NCI-H1694 (cell line): ENCODE data around the gene HSPG2.
A peak's percentile ranks its signal among the peaks of the same experiment; 100 is the strongest.

Source experiments
- DNase-seq: peaks from one replicate; lab custom pipeline; 2025; lab: John Stamatoyannopoulos, UW

The HSPG2 gene

DNA sequence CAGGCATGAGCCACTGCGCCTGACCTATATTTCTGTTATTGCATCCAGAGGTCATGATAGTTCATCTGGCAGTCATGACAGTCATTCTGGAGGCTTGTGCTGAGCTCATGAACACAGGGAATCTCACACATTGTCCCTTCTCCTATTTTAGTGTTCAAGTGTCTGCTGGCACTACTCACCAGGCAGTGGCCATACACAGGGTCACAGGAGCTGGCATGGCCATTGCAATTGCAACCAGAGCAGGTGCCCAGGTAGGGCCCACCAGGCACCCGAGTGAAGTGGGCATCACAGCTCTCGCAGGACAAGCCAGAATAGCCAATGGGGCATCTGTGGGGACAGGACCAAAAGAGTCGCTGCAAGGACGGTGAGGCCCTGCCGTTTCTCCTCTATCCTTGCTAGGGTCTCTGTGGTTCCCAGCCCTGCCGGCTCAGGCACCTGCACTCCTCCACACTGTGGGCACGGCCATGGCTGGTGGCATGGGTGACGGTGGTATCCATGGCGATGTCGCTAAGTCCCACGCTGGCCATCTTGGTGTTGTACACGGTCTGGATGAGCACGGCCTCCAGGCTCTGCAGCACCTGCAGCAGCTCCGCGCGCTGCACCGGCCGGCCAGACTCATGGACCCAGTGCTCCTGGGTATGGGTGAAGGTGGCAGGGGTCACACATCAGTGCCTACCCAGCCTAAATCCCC, 57.0 kb downstream of the HSPG2 start:
- no peak for DNase-seq

DNA sequence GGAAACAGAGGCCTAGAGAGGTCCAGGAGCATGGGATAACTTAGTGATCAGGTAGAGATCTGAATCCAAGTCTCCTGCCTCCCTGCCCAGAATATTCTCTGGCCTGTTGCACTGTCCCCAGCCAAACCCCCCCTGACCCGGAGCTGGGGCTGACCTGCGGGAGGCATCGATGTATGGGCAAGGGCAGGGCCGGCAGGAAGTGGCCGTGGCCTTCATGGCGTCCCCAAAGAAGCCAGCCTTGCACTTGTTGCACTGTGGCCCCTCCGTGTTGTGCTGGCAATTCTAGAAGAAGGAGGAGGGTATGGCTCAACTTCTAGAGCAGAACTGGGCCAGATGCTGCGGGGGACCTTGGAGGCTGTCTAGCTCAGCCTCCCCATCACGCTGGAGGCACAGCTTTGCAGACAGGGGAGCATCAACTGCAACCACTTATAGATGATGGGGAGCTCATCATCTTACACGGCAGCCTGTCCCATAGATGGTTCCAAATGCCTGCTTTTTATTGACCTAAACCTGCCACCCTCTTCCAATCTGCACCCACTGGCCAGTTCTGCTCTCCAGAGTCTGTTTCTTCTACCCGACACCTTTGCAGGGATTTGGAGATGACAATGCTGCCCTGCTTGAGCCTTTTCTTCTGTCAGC, 58.2 kb downstream of the HSPG2 start:
- no peak for DNase-seq

DNA sequence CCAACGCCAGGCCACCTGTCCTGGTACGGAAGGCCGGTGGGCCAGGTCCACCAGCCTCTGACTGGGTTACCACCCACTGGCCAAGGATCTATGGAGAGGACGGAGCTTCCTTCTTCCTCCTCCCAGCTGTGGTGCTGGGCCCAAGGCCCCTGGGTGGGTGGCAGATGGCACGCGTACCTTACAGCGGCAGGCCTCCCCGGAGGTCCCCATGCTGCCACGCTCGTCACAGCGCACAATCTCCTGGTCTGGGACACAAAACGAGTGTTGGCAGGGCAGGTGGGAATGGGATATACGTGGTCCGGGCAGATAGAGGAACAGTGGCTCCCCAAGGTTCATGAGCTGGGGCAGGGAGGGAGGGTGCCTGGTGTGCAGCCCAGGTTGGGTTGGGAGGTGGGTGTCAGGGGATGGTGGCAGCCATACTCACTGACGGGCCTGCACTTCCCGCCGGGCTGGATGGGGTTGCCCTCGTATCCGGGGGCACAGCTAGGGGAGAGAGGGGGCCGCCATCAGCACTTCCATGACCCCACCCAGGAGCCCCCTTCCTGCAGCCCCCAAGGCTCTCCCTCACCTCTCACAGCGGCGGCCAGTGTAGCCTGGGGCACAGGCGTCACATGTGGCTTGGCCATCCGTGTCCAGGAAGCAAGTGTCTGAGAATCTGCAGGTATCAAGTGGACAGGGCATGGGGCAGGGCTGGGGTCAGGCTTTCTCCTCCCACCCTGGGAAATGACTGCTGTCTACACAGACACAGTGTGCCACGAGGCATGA, 58.9 kb downstream of the HSPG2 start:
- DNase-seq: no peak

DNA sequence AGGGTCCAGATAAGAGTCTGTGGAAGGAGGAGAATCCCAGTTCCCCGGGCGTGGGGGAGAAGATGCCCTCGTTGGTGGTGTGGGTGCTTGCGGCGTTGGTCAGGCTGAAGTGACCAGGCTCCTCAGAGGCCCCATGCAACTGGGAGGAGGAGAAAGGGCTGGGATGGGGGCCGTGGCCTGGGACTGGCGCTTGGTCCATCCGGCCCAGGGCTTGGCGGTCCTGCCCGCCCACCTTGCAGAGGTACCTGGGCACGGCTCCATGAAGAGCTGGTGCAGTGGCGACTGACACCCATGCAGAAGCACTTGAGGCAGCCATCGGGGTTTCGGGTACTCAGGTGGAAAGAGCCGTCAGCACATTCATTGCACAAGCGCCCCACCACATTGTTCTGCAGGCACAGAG, 60.8 kb downstream of the HSPG2 start:
- DNase-seq: no peak

DNA sequence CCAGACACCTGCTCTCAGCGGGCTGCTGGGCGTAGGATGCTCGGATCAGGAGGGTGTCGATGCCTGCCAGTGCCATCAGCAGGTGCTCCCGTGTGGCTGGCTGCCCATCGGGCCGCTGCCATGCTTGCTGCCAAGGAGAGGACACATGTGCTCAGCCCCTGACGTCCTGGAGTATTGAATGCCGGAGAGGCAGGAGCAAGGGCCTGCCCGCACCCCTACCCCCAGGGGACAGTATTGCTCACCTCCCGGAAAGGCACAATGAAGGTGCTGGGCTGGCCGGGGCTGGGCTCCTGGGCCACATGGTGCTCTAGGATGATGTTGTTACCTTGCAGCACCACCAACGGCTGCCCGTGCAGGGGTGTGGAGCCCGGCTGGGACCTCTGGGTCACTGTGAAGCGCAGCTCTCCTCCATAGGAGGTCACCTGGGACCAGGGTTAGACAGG, 61.5 kb downstream of the HSPG2 start:
- DNase-seq: no peak

DNA sequence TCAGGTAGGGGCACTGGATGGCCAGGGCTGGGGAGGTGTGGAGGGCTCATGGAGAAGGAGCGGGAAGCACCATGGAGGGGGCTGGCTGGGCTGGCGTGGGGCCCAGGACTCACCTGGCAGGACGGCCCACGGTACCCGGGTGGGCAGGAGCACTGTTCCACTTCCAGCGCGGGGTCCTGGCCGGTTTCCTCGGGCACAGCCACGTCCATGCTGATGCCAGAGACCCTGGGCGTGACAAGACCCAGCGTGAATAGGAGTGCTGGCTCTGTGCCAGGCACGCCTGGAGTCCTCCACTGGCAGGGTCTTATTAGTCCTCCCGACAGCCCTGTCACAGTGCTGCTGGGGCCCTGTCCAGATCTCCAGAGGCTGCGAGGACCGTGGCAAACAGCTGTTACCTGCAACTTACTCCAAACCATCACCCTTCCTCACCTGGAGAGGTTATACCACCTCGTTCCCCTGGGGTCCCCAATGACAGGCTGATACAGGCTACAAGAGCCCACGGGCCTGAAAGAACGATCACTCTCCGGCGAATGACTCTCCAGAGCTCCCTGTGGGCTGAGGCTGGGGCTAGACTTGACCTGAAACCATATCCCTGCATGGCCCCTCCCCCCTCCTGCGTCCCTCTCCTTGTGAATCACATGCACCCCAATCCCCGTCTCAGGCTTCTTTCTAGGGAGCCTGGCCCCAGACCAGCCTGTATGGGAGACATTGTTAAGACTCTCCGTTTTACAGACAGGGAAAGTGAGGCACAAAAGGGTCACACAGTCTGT, 62.1 kb downstream of the HSPG2 start:
- DNase-seq: no peak

DNA sequence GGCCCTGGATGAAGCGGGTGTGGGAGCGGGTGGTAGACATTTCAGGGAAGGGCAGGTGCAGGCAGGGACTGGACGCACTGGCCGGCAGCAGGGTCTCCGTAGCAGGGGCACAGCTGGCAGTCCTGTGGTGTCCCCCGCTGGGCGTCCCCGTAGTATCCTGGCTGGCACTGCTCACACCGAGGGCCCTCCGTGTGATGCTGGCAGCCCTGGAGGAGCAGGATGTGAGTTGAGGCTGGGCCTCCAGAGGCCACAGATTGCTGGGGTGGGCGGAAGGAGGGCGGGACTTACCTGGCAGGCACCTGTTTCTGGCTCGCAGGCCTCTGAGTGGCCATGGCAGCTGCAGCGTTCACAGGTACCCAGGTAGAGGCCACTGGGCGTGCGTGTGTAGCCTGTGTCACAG, 62.8 kb downstream of the HSPG2 start:
- DNase-seq: no peak

DNA sequence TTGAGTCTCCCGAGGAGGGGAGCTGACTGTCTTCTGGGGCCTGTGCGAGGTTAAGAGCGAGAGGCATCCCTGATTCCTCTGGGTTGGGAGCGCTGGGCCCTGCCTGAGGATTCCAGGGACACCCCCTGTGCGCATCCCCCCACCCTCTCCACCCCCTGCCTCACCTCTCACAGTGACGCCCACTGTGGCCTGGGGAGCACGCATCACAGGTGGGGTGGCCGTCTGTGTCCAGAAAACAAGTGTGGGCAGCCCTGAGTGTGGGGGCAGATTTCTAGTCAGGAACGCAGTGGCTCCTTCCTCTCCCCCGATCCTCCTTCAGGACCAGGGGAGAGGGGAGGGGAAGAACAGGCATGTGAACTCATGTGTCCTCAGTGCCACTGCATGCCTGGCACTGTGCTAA, 63.3 kb downstream of the HSPG2 start:
- DNase-seq: no peak

DNA sequence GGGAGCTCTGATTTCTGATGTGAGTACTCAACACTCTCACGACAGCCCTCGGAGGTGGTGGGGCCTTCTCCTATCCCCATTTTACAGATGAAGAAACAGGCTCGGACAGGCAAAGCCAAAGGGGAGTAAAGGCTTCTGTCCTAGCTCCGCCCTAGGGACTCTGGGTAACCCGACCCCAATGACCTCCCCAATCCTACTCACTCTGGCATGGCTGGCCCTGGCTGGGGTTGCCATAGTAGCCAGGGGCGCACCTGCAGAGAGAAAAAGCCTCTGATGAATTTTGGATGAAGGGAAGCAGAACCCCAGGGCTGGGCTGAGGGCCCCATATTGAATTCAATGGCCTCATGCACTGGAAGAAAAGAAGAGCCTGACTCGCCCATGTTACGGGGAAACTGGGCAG, 63.9 kb downstream of the HSPG2 start:
- DNase-seq: no peak

DNA sequence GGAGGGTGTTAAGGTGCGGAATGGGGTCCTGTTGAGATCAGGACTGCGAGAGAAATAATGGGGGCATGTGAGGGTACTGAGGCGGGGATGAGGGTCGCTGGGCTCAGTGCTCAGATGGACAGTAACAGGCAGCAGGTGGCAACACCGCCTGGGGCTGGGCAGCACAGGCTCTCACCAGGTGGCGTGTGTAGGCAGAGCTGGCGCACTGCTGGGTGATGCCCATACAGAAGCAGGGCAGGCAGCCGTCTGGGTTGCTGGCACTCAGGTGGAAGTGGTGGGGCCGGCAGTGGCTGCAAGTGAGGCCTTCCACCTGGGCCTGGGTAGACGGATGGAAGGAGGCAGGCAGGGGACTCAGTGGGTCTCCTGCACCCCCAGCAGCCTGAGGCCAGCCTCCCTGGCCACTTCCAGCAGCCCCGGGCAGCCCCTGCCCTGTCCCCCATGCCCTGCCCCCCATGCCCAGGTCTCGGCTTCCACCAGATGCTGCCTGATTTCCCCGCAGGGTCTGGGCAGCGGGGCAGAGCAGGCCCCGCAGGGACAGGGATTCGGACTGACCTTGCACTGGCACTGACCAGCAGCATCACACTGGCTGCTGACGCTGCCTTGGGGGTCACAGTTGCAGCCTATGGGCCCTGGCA, 64.5 kb downstream of the HSPG2 start:
- DNase-seq: no peak

DNA sequence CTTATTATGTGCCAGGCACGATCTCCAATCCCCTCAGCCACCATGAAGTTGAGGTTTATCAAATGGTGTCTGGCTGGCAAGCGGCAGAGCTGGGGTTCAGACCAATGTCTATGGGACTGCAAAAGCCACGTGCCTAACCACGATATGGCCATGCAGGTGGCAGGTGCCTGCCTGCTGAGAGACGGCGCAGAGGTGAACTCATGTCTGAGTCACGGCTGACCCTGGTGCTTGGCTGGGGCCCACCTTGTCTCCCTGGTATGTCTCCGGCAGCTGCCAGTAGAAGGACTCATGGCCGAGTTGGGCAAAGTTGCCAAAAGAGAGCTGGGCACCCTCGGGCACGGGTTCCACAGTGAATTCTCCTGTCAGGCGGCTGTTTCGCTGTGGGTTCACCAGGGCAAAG, 65.2 kb downstream of the HSPG2 start:
- no peak for DNase-seq

DNA sequence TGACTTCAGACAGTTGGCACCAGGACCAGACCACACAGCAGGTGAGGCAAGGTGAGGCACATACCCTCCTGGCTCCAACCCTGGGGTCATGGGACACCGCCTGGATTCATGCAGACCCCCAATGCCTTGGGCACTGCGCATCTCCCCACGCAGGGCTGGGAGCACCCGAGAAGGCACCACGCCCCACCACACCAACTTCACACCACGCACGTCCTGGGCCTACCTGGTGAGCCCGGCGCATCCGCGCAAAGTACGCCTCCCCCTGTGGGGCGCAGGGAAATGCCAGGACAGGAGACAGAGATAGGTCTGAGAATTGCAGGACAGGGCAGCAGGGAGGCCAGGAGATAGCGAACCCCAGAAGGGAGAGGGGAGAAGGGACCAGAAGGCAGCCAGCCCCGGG, 66.5 kb downstream of the HSPG2 start:
- no peak for DNase-seq

DNA sequence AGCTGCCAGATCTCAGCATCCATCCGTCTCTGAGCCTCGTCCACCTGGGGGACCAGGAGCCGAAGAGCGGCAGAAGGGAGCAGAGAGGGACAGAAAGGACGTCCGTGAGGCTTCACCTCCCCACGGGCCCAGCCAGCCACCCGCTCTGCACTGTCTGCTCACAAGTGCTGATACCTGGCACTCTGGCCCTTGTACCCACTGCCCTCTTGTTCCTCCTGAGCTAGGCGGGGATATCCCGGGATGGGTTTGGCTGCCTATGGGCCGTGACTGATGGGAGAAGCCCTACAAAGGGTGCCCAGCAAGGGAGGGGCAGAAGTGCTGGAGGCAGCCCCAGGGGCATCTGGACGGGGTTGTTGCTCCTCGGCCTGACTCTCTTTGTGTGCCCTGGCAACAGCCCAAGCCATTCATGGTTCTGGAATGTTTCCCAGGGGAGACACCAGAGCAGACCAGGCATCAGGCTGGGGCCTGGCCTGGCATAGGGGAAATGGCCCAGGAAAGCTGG, 67.4 kb downstream of the HSPG2 start:
- peak; percentile 38 for DNase-seq

DNA sequence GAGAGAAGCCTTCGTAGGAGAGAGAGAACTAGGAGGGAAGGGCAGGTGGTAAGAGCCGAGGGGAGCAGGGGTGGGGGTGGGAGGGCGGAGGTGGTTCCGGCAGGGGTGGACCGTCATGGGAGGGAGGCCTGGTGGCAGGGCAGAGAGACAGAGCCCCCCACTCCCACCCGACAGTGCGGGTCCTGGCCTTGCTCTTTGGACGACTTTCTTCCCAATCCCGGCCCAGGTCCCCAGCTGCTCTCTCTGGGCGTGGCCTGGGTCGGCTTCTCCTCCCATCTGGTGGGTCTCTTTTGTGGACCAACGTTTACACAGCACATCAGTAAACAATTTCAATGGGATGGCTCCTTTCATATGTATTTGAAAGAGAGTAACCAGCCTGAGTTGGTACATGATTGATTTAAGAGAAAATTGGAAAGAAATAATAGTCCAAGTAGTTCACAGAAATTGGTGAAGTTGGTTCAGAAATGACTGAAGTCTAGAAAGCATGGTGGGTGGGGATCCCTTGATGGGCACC, 68.1 kb downstream of the HSPG2 start:
- DNase-seq: no peak

DNA sequence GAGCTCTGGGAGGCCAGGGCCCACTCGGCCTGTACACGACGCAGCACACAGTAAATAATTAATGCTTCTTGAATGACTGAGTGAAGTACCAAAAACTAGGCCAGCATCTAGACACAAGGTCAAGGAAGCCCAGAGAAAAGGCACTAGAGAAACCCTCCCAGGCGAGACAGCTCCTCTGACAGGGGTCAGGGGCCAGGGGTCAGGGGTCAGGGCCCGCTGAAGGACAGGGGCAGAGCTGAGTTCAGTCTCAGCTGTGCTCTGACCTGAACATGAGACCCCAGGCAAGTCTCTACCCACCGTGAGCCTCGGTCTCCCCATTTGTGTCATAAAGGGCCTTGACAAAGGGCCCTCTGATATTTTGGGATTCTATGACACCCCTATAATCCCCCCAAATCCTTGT, 68.6 kb downstream of the HSPG2 start:
- no peak for DNase-seq

DNA sequence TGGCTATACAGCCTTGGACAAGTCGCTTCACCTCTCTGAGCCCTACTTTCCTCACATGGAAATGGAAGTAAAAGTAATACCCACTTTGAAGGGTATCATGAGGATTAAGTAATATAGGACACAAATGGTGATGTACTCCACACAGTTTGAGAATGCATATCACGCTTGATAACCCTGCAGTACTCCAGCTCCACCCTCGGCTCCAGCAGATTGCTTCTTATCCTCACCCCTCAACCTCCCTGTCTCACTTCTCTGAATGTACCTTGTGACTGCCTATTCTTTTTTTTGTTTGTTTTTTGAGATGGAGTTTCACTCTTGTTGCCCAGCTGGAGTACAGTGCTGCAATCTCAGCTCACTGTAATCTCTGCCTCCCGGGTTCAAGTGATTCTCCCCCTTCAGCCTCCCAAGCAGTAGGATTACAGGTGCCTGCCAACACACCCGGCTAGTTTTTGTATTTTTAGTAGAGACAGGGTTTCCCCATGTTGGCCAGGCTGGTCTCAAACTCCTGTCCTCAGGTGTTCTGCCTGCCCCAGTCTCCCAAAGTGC, 69.6 kb downstream of the HSPG2 start:
- no peak for DNase-seq

DNA sequence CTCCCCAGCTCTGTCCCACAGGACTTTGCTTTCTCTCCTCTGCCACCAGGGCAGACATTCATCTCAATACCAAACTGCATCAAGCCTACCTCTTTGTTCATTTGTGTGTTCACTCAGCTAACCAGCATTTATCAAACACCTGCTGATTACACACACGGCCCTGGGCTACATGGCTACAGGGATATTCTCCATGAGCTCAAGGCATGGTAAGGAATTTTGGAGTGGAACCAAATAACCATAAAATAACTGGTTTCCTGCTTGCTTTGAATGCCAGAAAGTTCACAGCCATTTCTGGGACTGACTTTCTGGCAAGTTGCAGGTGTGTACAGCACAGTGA, 70.4 kb downstream of the HSPG2 start:
- DNase-seq: no peak

DNA sequence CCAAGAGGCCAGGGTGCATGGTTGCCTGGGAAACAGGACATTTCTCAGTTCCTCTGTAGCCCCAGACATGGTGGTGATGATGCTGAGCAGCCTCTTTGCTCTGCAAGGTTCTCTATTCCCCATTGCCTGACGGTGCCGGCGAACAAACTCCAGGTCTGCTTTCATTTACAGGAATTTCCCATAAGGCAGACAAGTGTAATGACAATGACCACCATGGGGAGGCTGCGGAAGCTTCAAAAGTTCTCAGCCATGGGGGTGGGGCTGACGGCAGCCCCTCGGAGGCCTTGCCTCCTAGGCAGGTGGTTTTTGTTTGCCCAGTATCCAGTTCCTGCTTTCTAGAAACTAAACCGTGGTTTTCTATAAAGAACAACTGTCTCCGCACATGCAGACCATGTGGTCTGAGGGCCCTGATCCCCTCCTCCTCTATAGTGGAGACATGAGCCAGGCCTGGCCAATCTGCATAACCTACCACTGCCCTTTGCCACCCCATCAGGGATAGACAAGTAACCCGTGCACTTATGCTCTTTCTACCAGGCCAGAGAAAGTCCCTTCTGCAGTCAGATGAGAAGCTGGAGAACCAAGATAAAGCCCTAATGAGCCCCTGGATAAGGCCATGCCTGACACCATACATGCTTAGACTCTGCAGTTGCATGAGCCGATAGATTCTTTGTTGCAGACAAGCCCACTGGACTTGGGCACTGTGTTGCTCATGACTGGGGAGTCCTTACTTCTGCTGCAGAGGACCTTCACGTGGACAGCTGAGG, 71.0 kb downstream of the HSPG2 start:
- DNase-seq: no peak

DNA sequence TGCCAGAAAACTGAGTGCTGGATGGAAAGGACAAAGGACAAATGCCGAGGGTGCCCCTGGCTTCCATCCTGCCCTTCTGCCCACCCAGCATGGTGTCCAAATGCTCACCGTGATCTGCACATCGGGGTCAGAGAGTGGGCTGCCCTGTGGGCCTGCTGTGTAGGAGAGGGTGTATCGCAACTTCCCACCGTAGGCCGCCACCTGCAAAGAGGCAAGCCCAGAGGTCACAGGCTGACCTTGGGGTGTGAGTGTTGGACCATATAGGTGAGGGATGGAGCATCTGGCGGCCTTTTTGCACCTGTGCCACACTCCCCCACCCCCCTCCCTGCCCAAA, 71.5 kb downstream of the HSPG2 start:
- no peak for DNase-seq

DNA sequence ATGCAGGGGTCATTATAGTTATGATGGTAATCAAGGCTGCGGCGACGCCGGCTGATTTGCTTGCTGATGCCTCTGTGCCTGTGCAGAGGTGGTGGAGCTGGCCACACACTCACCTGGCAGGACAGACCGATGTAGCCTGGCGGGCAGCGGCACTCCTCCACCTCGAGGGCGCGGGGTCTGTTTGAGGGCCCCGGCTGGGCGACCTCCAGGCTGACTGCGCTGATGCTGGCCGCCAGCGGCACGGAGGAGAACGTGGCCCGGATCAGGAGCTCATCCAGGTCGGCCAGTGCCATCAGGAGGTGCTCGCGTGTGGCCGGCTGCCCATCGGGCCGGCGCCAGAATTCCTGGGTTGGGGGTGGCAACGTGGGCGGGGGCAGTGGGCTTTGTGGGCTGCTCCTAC, 72.4 kb downstream of the HSPG2 start:
- DNase-seq: no peak

DNA sequence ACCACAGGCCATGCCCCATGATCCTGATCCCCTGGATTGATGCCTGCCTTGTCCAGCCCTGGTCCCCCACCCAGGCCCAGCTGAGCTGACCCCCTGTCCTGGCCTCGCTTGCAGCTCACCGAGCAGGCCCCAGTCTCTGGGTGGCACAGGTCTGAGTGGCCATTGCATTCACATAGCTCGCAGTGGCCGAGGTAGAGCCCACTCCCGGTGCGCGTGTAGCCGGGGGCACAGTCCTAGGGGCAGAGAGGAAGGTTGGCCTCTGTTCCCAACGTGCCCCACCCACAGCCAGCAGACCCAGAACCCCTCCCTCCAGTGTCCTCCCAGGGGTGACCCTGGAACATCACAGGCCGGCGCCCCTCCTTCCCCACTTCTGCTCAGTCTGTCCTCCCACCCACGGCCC, 73.1 kb downstream of the HSPG2 start:
- DNase-seq: no peak
